ENCODE data around the gene GRK4.
"Not testable (repeated sequence)": the region's sequence is repeated elsewhere in the genome, so short reads cannot be mapped to it uniquely, and the experiment has no call there.

GRK4 gene

DNA sequence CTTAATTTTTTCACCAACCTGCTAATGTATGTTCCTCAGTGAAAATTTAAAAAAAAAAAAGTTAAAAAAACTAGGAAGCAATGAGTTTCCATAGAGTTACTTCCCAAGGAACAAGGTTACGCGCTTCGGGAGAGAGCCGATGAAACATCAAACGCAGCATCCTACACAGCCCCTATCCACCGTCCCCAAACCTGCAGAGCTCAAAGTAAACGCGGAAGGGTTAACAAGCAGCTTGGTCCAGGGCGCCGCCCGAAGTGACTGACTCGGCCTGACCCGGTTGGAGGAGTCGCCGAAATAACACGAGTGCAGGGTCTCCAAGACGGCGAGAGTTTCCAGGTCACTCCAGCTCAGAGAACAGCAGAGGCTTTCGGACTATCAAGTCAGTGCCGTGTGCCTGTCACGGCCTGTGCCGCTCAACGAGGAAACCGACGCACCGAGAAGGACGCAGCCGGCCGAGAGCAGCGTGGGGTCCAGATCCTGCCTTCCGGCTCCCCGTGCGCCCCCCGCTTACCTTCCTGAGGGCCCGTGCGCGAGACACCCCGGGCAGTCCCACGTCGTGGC lies 677 bp upstream of the GRK4 start:
- DNase-seq: no peak

GRCh38 chr4:2963966-2964471 lies 648 bp downstream of the GRK4 start:
- DNase-seq: no peak

GRCh38 chr4:2964706-2965258 lies 1.4 kb downstream of the GRK4 start:
- no peak for DNase-seq

DNA sequence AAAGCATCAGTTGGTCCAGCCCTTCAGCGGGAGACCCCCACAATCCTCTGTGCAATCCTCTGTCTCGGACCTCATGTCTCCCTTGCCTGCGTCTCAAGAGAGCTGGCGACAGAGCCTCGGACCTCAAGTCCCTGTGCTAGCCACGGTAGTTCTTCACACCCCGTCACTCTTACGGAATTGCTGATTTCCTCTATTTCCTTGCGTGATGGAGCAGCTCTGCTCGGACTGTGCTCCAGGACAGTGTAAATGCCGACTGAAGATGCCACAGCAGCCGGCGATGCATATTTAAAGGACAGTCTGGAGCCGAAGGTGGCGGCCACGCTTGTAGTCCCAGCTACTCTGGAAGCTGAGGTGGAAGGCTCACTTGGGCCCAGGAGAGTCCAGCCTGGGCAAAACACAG lies 1.9 kb downstream of the GRK4 start:
- no peak for DNase-seq

- DNase-seq: no peak
Observed at GRCh38 chr4:2968381-2968780, 5.0 kb downstream of the GRK4 start.

- DNase-seq: no peak
Observed at GRCh38 chr4:2971275-2971674, 7.9 kb downstream of the GRK4 start.

DNA sequence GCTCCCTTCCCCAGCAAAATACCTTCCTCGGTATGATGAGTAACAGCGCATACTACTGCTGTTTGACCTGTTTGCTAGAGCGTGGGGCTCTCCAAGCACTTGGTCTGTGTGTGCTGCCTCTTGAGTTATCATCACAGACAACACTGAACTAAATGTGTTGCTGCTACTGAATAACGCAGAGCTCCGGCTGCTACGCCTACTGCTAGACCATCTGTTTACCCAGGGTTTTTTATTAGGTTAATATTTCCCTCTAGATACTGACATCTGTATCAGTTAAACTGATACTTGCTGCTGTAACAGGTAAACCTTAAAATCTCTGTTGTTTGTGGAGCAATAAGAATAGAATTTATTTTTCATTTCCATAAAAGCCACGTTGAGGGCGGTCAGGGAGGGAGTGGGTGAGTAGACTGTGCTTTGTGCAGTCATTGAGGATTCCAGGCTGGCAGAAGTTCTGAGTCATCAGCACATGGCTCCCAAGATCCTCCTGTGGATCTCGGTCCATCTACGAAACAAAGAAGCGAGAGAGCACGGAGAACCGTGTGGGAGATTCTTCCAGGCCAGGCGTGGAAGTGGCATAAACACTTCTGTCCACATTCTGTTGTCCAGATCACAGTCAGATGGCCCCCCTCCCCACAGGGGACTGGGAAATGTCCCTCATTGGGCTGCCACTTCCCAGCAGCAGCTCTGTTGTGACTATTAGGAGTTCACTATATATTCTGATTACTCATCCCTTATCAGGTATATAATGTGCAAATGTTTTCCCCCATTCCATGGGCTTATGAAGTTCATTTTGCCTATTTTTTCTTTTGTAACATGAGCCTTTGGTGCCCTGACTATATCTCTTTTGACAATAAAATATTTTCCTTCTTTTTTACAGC lies 14.1 kb downstream of the GRK4 start:
- DNase-seq: no peak

GRCh38 chr4:2981256-2981819 lies 18.0 kb downstream of the GRK4 start:
- DNase-seq: no peak

DNA sequence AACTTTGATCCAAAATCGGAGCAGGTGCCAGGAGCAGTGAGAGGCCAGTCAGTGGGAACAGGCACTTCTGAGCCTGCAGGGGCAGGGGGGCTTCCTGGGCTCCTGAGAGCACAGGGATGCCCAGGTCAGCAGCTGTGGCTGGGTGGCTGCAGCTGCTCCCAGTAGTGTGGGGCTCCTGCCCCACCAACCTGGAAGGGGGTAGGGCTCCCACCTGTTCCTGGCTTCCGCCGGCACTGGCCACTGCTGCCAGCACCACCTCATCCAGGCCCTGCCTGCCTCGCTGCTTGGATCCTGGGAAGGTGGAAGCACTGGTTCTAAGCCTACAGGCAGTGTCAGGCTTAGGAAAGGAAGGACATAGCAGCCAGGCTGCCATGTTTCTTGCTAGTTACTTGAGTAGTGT lies 18.6 kb downstream of the GRK4 start:
- no peak for DNase-seq

GRCh38 chr4:2983715-2984114 lies 20.3 kb downstream of the GRK4 start:
- DNase-seq: not testable (repeated sequence)

DNA sequence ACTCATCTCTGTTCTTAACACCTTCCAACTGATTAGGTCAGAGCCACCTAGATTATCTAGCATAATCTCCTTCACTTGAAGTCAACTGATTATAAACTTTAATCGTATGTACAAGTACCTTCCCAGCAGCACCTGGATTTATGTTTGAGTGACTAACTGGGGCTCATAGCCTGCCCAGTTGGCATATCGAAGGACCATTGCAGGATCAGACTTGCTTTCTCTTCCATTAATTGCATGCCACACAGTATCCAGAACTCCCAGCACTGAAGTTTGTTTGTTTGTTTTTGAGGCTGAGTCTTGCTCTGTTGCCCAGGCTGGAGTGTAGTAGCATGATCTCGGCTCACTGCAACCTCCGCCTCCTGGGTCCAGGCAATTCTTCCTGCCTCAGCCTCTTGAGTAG lies 27.9 kb downstream of the GRK4 start:
- DNase-seq: no peak

- DNase-seq: no peak
Observed at GRCh38 chr4:2994917-2995316, 31.5 kb downstream of the GRK4 start.

- DNase-seq: no peak
Observed at GRCh38 chr4:2995546-2996265, 32.3 kb downstream of the GRK4 start.

- DNase-seq: no peak
Observed at GRCh38 chr4:2996415-2996814, 33.0 kb downstream of the GRK4 start.

DNA sequence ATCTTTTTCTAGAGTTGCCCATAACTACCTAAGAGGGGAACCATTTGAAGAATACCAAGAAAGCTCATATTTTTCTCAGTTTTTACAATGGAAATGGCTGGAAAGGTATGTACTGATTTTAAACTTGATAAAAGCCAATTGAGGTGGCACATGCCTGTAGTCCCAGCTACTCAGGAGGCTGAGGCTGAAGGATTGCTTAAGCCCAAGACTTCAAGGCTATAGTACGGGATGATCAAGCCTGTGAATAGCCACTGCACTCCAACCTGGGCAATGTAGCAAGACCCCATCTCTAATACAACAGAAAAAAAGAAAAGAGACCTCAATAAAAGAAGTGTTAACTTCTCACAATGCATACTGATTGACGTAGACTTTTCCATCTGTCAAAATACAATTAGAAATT lies 44.4 kb downstream of the GRK4 start:
- DNase-seq: no peak

GRCh38 chr4:3009422-3009821 lies 46.1 kb downstream of the GRK4 start:
- no peak for DNase-seq

GRCh38 chr4:3010577-3010976 lies 47.2 kb downstream of the GRK4 start:
- DNase-seq: no peak

DNA sequence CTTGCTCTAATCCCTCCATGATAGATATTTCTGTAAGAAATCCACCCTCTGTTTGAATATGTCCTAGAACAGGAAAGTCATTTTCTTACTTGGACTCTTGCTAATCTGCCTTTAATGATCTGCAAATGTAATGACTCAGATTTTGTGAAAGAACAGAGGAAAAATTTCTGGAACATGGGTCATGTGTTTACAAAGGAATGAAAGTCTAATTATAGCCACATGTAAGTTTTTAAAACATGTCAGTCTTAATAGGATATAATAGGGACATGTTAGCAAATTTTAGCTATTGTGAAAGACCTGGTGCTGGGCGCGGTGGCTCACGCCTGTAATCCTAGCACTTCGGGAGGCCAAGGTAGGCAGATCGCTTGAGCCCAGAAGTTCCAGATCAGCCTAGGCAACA lies 47.6 kb downstream of the GRK4 start:
- no peak for DNase-seq

DNA sequence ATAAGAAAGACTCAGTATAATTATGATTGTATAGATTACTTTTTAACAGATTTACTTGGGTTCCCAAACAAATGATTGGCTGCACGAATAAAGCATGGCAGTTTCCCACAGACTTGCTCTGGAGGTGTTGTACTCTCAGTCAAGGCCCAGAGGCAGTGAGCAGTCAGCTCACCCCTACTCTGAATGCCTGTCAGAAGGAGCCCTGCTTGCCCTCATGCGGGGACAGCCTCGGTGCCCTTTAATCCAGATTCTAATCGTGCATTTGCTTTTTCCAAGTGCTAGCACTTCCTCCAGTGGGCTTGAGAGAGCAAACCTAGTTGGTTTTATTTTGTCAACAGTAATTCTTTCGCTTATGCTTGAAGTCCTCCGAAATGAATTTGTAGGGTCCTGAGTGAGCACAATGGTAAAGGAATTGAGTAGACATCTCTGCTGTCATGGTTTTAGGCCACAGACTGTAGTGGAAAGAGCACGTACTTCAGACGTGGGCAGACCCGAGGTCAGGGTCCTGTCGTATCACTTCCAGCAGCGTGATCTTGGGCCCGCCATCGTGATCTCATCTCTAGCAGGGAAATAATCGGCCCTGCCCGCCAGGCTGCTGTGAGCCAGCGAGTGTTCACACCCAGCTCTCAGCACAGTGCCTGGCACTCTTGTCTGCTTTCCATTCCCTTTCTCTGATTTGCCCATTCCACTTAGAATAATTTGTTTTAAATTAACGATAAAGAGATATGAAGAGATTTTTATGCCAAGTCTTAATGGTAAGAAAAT lies 48.3 kb downstream of the GRK4 start:
- DNase-seq: no peak

GRCh38 chr4:3013323-3013722 lies 50.0 kb downstream of the GRK4 start:
- DNase-seq: no peak

- DNase-seq: no peak
Observed at GRCh38 chr4:3013839-3014350, 50.5 kb downstream of the GRK4 start.

GRCh38 chr4:3016961-3017360 lies 53.6 kb downstream of the GRK4 start:
- no peak for DNase-seq

All from 8988T (cell line).